ENCODE results near the gene SIK1. TPM values are rescaled to one million over a fixed set of nuclear protein-coding genes. Genes with fewer than 3 reads are reported as not detected.
"Not testable (repeated sequence)": the region's sequence is repeated elsewhere in the genome, so short reads cannot be mapped to it uniquely, and the experiment has no call there.

Gene SIK1
- total RNA-seq, 1 experiment from 2014 or later, result 32.3 TPM

DNA sequence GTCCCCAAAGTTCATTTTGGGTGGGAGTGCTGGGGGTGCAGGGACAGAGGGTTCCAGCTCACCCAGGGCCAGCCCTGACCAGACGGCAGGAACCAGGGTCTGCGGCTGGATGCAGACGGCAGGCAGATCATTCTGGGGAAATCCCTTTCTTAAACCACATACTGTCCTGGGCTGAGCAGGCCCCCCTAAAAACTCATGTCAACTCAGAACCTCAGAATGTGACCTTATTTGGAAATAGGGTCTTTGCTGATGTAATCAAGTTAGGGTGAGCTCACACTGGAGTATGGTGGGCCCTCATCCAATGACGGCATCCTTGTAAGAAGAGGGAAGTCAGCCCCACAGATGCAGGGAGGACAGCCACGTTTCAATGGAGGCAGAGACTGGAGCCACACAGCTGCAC is 27.2 kb upstream of the SIK1 start:
- H3K4me1 ChIP-seq (ENCODE audit: control insufficient read depth, insufficient read depth, low read length); CTCF ChIA-PET; H3K4me3 ChIP-seq (ENCODE audit: low read depth in 2 of 2, low read length in 2 of 2); H3K9me3 ChIP-seq (ENCODE audit: control insufficient read depth, insufficient read depth, low read depth, low read length); ATAC-seq; H3K27me3 ChIP-seq (ENCODE audit: control insufficient read depth, insufficient read depth, low read length); H3K27ac ChIP-seq (ENCODE audit: low read length); POLR2A ChIA-PET; in situ Hi-C loops (cut with HindIII; ENCODE audit: low pct_unique_long_range_greater_than_20kb, low sequenced_read_pairs); intact Hi-C loops (cut with micrococcal nuclease; ENCODE audit: unreplicated experiment); BruUV-seq (replicated peaks); DNase-seq (ENCODE audit: low read depth, low spot score); H3K36me3 ChIP-seq (ENCODE audit: control insufficient read depth, insufficient read depth, low read length): not testable (repeated sequence)

DNA sequence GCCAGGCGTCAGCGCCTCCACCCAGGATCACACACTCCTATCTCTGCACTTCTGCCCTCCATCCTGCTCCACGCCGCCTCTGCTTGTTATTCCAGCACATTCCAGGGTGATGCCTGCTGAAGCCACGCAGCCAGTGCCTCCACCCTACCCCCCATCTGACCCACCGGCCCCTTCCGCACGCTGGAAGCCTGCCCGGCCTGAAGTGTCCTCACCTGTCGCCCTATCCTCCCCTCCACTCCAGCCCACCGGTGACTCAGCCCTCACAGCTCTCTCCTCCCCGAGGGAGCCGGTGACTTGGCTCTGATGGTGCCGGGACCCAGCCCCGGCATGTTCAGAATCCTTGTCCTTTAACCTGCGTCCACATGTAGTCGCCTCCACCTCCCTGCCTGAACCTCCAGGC is 24.9 kb upstream of the SIK1 start:
- DNase-seq (ENCODE audit: low read depth, low spot score); H3K27ac ChIP-seq (ENCODE audit: low read length); H3K27me3 ChIP-seq (ENCODE audit: control insufficient read depth, insufficient read depth, low read length); BruUV-seq (replicated peaks); H3K36me3 ChIP-seq (ENCODE audit: control insufficient read depth, insufficient read depth, low read length); in situ Hi-C loops (cut with HindIII; ENCODE audit: low pct_unique_long_range_greater_than_20kb, low sequenced_read_pairs); H3K9me3 ChIP-seq (ENCODE audit: control insufficient read depth, insufficient read depth, low read depth, low read length); H3K4me1 ChIP-seq (ENCODE audit: control insufficient read depth, insufficient read depth, low read length); ATAC-seq; POLR2A ChIA-PET; CTCF ChIA-PET; H3K4me3 ChIP-seq (ENCODE audit: low read depth in 2 of 2, low read length in 2 of 2); intact Hi-C loops (cut with micrococcal nuclease; ENCODE audit: unreplicated experiment): not testable (repeated sequence)

GRCh38 chr21:43450287-43450686 is 23.4 kb upstream of the SIK1 start:
- POLR2A ChIA-PET; ATAC-seq; in situ Hi-C loops (cut with HindIII; ENCODE audit: low pct_unique_long_range_greater_than_20kb, low sequenced_read_pairs); H3K4me1 ChIP-seq (ENCODE audit: control insufficient read depth, insufficient read depth, low read length); CTCF ChIA-PET; H3K9me3 ChIP-seq (ENCODE audit: control insufficient read depth, insufficient read depth, low read depth, low read length); H3K27ac ChIP-seq (ENCODE audit: low read length); DNase-seq (ENCODE audit: low read depth, low spot score); intact Hi-C loops (cut with micrococcal nuclease; ENCODE audit: unreplicated experiment); BruUV-seq (replicated peaks); H3K36me3 ChIP-seq (ENCODE audit: control insufficient read depth, insufficient read depth, low read length); H3K27me3 ChIP-seq (ENCODE audit: control insufficient read depth, insufficient read depth, low read length); H3K4me3 ChIP-seq (ENCODE audit: low read depth in 2 of 2, low read length in 2 of 2): not testable (repeated sequence)

DNA sequence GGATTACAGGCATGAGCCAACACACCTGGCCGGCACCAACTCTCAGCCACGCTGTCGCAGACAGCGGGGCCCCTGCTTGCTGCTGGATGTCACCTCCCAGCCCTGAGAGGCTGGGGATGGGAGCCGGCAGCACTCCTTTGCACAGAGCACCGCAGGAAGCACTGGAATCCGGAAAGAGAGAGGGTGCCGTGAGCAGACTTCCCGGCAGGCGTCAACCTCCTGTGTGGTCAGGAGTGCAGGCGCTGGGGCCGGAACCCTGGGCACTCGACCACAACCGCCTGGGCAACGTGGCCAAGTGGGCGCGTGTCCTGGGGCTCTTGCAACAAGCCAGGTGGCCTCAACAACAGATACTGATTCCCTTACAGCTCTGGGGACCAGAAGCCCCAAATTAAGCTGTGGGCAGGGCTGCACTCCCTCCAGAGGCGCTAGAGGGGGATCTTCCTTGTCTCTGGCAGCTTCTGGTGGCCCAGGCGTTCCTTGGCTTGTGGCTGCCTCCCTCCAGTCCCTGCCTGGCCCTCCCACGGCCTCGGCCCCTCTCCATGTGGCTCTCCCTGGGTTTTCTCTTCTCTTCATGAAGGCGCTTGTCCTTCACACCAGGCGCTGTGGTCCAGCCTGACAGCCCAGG is 20.5 kb upstream of the SIK1 start:
- in situ Hi-C loops (cut with HindIII; ENCODE audit: low pct_unique_long_range_greater_than_20kb, low sequenced_read_pairs); H3K4me3 ChIP-seq (ENCODE audit: low read depth in 2 of 2, low read length in 2 of 2); H3K9me3 ChIP-seq (ENCODE audit: control insufficient read depth, insufficient read depth, low read depth, low read length); intact Hi-C loops (cut with micrococcal nuclease; ENCODE audit: unreplicated experiment); H3K27me3 ChIP-seq (ENCODE audit: control insufficient read depth, insufficient read depth, low read length); H3K36me3 ChIP-seq (ENCODE audit: control insufficient read depth, insufficient read depth, low read length); DNase-seq (ENCODE audit: low read depth, low spot score); BruUV-seq (replicated peaks); CTCF ChIA-PET; H3K27ac ChIP-seq (ENCODE audit: low read length); POLR2A ChIA-PET; H3K4me1 ChIP-seq (ENCODE audit: control insufficient read depth, insufficient read depth, low read length); ATAC-seq: not testable (repeated sequence)

- DNase-seq (ENCODE audit: low read depth, low spot score); BruUV-seq (replicated peaks); POLR2A ChIA-PET; H3K27ac ChIP-seq (ENCODE audit: low read length); H3K4me3 ChIP-seq (ENCODE audit: low read depth in 2 of 2, low read length in 2 of 2); H3K36me3 ChIP-seq (ENCODE audit: control insufficient read depth, insufficient read depth, low read length); H3K27me3 ChIP-seq (ENCODE audit: control insufficient read depth, insufficient read depth, low read length); H3K9me3 ChIP-seq (ENCODE audit: control insufficient read depth, insufficient read depth, low read depth, low read length); intact Hi-C loops (cut with micrococcal nuclease; ENCODE audit: unreplicated experiment); H3K4me1 ChIP-seq (ENCODE audit: control insufficient read depth, insufficient read depth, low read length); CTCF ChIA-PET; in situ Hi-C loops (cut with HindIII; ENCODE audit: low pct_unique_long_range_greater_than_20kb, low sequenced_read_pairs); ATAC-seq: not testable (repeated sequence)
These were observed 19.5 kb upstream of the SIK1 start for GRCh38 chr21:43446277-43446932.

DNA sequence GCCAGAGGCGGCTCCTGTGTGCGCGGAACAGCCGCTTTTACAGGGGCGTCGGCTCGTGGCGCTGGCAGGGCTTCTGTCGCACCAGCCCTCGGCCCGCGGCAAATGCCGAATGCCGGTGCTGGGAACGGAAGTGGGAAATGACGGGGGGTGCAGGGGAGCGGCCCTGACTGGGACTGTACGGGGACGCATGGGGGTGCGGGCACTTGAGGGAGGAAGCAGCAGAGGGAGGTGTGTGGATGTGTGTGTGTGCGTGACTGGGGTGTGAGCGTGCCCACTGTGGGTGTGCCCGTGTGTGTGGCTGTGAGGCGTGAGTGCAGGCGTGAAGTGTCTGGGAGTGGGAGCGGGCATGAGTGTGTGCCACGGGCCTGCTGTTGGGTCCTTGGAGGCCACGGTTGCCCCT is 17.6 kb upstream of the SIK1 start:
- POLR2A ChIA-PET; H3K9me3 ChIP-seq (ENCODE audit: control insufficient read depth, insufficient read depth, low read depth, low read length); ATAC-seq; H3K4me1 ChIP-seq (ENCODE audit: control insufficient read depth, insufficient read depth, low read length); CTCF ChIA-PET; intact Hi-C loops (cut with micrococcal nuclease; ENCODE audit: unreplicated experiment); BruUV-seq (replicated peaks); in situ Hi-C loops (cut with HindIII; ENCODE audit: low pct_unique_long_range_greater_than_20kb, low sequenced_read_pairs); H3K4me3 ChIP-seq (ENCODE audit: low read depth in 2 of 2, low read length in 2 of 2); H3K27ac ChIP-seq (ENCODE audit: low read length); H3K36me3 ChIP-seq (ENCODE audit: control insufficient read depth, insufficient read depth, low read length); DNase-seq (ENCODE audit: low read depth, low spot score); H3K27me3 ChIP-seq (ENCODE audit: control insufficient read depth, insufficient read depth, low read length): not testable (repeated sequence)

DNA sequence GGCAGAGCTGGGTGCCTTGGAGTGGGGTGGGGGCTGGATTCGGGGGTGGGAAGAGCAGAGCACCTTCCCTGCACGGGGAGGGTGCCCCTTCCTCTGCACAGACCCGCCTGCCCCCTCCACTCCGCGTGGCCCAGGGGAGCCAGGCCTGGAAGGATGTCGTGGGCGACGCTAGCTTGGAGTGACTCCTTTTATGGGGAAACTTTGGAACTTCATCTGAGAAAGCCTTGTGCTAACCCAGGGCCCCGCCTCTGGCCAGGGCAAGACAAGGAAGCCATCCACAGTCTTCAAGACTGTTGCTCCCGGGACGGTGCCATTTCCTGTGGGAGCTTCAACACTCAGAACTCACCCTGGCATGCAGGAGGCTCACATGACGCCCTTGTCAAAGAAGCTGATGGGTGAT is 15.6 kb upstream of the SIK1 start:
- H3K27me3 ChIP-seq (ENCODE audit: control insufficient read depth, insufficient read depth, low read length); H3K36me3 ChIP-seq (ENCODE audit: control insufficient read depth, insufficient read depth, low read length); DNase-seq (ENCODE audit: low read depth, low spot score); in situ Hi-C loops (cut with HindIII; ENCODE audit: low pct_unique_long_range_greater_than_20kb, low sequenced_read_pairs); H3K27ac ChIP-seq (ENCODE audit: low read length); H3K4me1 ChIP-seq (ENCODE audit: control insufficient read depth, insufficient read depth, low read length); CTCF ChIA-PET; ATAC-seq; H3K9me3 ChIP-seq (ENCODE audit: control insufficient read depth, insufficient read depth, low read depth, low read length); POLR2A ChIA-PET; intact Hi-C loops (cut with micrococcal nuclease; ENCODE audit: unreplicated experiment); H3K4me3 ChIP-seq (ENCODE audit: low read depth in 2 of 2, low read length in 2 of 2); BruUV-seq (replicated peaks): not testable (repeated sequence)
